Tibial nerve (tissue), 4 donors: ENCODE data around the gene INF2. TPM values are rescaled to one million over a fixed set of nuclear protein-coding genes. Genes with fewer than 3 reads are reported as not detected.
"Not testable (repeated sequence)": the region's sequence is repeated elsewhere in the genome, so short reads cannot be mapped to it uniquely, and the experiment has no call there.

Source experiments
- DNase-seq, 2 donors: peaks; one replicate each; pipeline ENCODE4 v3.0.0-alpha.2; 2019; ENCODE audit warnings: low spot score in 2 of 2
- H3K27ac ChIP-seq, 4 donors: fragments of 200-600 bp; sonication (generic) in 3 of 4; one replicate each; pipeline ENCODE4 v1.5.1; 2017 to 2019; ENCODE audit warnings: mild to moderate bottlenecking in 1 of 4
- H3K27me3 ChIP-seq, 2 donors: fragments of 200-600 bp; sonication (generic) in 1 of 2; one replicate each; pipeline versions ENCODE4 v1.5.1 to v1.6.0; 2017 to 2019
- H3K36me3 ChIP-seq, 3 donors: fragments of 200-600 bp; sonication (generic); one replicate each; pipeline ENCODE4 v1.5.1; 2018 to 2019
- H3K4me1 ChIP-seq, 4 donors: fragments of 200-600 bp; sonication (generic) in 3 of 4; one replicate each; pipeline ENCODE4 v1.5.1; 2017 to 2019
- H3K4me3 ChIP-seq, 4 donors: fragments of 200-600 bp; sonication (generic) in 3 of 4; one replicate each; pipeline ENCODE4 v1.5.1; 2017 to 2019; ENCODE audit warnings: mild to moderate bottlenecking in 1 of 4, moderate library complexity in 1 of 4
- H3K9me3 ChIP-seq, 4 donors: fragments of 200-600 bp; sonication (generic) in 3 of 4; one replicate each; pipeline ENCODE4 v1.5.1; 2017 to 2019
- CTCF ChIP-seq, 5 experiments: fragments of 200-600 bp in 3 of 5; fragments of 450-650 bp in 2 of 5; sonication (generic) in 3 of 5; IDR thresholded peaks; one replicate each; pipeline ENCODE4 v1.5.1; 2016 to 2019; ENCODE audit warnings: antibody characterized with exemption in 5 of 5, mild to moderate bottlenecking in 3 of 5, moderate library complexity in 2 of 5
- EP300 ChIP-seq, 2 donors: sonication (generic); formaldehyde crosslinking; IDR thresholded peaks; one replicate each; pipeline ENCODE4 v1.6.1; 2017; ENCODE audit warnings: antibody characterized with exemption in 2 of 2, mild to moderate bottlenecking in 1 of 2
- POLR2A ChIP-seq, 2 donors: fragments of 450-650 bp; IDR thresholded peaks; one replicate each; pipeline ENCODE4 v1.6.1; 2017; ENCODE audit warnings: antibody characterized with exemption in 2 of 2, mild to moderate bottlenecking in 2 of 2, moderate library complexity in 2 of 2
- WGBS, 2 donors: methylation state at CpG; one replicate each; pipeline ENCODE4 v1.1.5; 2018; 5-methylcytosine and 5-hydroxymethylcytosine counted together
- total RNA-seq, 4 donors: library from RNA; depleted of rRNA; stranded (reverse); fragments of >200 nt; gene quantifications; one replicate each; pipeline ENCODE4 v1.1.0, GENCODE V29; 2016

INF2 gene
- total RNA-seq, 4 donors from 2014 or later = 217 to 256 (median 239) TPM

- H3K27ac ChIP-seq = peak overlapping the region; percentile 37 to 90 (median 74)
- no peak overlapping the region for H3K4me3 ChIP-seq
- H3K36me3 ChIP-seq = no peaks in the 10 kb centered on the region
- TF ChIP-seq EP300 (IDR thresholded peaks at IDR 0.05) (peak in 1 of 2 donors; percentile 88), CTCF (IDR thresholded peaks at IDR 0.05) (peak; percentile 32 to 77 (median 53)), POLR2A (IDR thresholded peaks at IDR 0.05) (no peak)
- DNase-seq = peak in 1 of 2 donors; percentile 36
- H3K4me1 ChIP-seq = peaks cover 0 to 20% (median 16%) of the 10 kb centered on the region in 4 donors
- H3K27me3 ChIP-seq = peaks cover 0 to under 1% of the 10 kb centered on the region in 2 donors
- H3K9me3 ChIP-seq = peaks cover 0 to 7% (median 0%) of the 10 kb centered on the region in 4 donors
- 30 to 46% methylated on average over 15 to 22 of the region's 27 CpGs for WGBS, 2 donors
These were observed 23.5 kb upstream of the INF2 start for GRCh38 chr14:104665657-104666522.

GRCh38 chr14:104666523-104666895 lies 22.9 kb upstream of the INF2 start:
- WGBS, 2 donors = 49 to 63% methylated on average over 7 of the region's 7 CpGs
- not testable (repeated sequence) for DNase-seq, H3K27me3 ChIP-seq, H3K36me3 ChIP-seq, H3K4me3 ChIP-seq, H3K9me3 ChIP-seq
- Histone ChIP-seq H3K4me1 (peaks cover 0 to 20% (median 16%) of the 10 kb centered on the region in 4 donors), H3K27ac (peak overlapping the region in 3 of 4 donors; percentile 52 to 90 (median 77))

- WGBS, 2 donors = 66 to 75% methylated on average over 12 of the region's 12 CpGs
- no peak for TF ChIP-seq POLR2A (IDR thresholded peaks at IDR 0.05)
- no peak for TF ChIP-seq CTCF (IDR thresholded peaks at IDR 0.05)
- TF ChIP-seq EP300 (IDR thresholded peaks at IDR 0.05) = no peak
- Histone ChIP-seq H3K27ac (peak overlapping the region; percentile 42 to 90 (median 64)), H3K36me3 (no peaks in the 10 kb centered on the region), H3K9me3 (no peaks in the 10 kb centered on the region), H3K4me1 (peaks cover 0 to 20% (median 16%) of the 10 kb centered on the region in 4 donors), H3K27me3 (no peaks in the 10 kb centered on the region), H3K4me3 (no peak overlapping the region)
- no peak for DNase-seq
These were observed 22.4 kb upstream of the INF2 start for GRCh38 chr14:104666981-104667380.

GRCh38 chr14:104669697-104670096 lies 19.7 kb upstream of the INF2 start:
- no peak for DNase-seq

GRCh38 chr14:104671330-104671977 lies 18.0 kb upstream of the INF2 start:
- not testable (repeated sequence) for H3K36me3 ChIP-seq, DNase-seq, H3K4me3 ChIP-seq, H3K27me3 ChIP-seq, H3K4me1 ChIP-seq, H3K9me3 ChIP-seq
- WGBS, 2 donors = 92% methylated on average over 19 of the region's 19 CpGs
- H3K27ac ChIP-seq = peak overlapping the region in 1 of 4 donors; percentile 20

More at GRCh38 chr14:104669697-104670096, 19.7 kb upstream of the INF2 start:
- Histone ChIP-seq H3K36me3 (no peaks in the 10 kb centered on the region), H3K4me1 (peaks cover 0 to 20% (median 16%) of the 10 kb centered on the region in 4 donors), H3K4me3 (no peak overlapping the region), H3K27me3 (no peaks in the 10 kb centered on the region), H3K27ac (no peak overlapping the region), H3K9me3 (no peaks in the 10 kb centered on the region)
- WGBS, 2 donors = 65 to 68% methylated on average over 3 of the region's 3 CpGs
- TF ChIP-seq EP300 (IDR thresholded peaks at IDR 0.05) = no peak
- TF ChIP-seq CTCF (IDR thresholded peaks at IDR 0.05) = no peak
- no peak for TF ChIP-seq POLR2A (IDR thresholded peaks at IDR 0.05)

- H3K9me3 ChIP-seq, H3K36me3 ChIP-seq, H3K4me3 ChIP-seq, H3K27me3 ChIP-seq, DNase-seq: not testable (repeated sequence)
- WGBS, 2 donors = 58 to 59% methylated on average over 7 of the region's 8 CpGs
- Histone ChIP-seq H3K4me1 (peaks cover 0 to 11% (median 3%) of the 10 kb centered on the region in 4 donors), H3K27ac (peak overlapping the region in 2 of 4 donors; percentile 36 to 43)
These were observed 17.3 kb upstream of the INF2 start for GRCh38 chr14:104672119-104672518.
